ENCODE measurements around the gene POM121. TPM values are rescaled to one million over a fixed set of nuclear protein-coding genes. Genes with fewer than 3 reads are reported as not detected.
"Not testable (repeated sequence)": the region's sequence is repeated elsewhere in the genome, so short reads cannot be mapped to it uniquely, and the experiment has no call there.

Gene POM121
- total and polyA plus RNA-seq, 2 experiments from 2014 or later = 24.5 to 39.8 TPM

DNA sequence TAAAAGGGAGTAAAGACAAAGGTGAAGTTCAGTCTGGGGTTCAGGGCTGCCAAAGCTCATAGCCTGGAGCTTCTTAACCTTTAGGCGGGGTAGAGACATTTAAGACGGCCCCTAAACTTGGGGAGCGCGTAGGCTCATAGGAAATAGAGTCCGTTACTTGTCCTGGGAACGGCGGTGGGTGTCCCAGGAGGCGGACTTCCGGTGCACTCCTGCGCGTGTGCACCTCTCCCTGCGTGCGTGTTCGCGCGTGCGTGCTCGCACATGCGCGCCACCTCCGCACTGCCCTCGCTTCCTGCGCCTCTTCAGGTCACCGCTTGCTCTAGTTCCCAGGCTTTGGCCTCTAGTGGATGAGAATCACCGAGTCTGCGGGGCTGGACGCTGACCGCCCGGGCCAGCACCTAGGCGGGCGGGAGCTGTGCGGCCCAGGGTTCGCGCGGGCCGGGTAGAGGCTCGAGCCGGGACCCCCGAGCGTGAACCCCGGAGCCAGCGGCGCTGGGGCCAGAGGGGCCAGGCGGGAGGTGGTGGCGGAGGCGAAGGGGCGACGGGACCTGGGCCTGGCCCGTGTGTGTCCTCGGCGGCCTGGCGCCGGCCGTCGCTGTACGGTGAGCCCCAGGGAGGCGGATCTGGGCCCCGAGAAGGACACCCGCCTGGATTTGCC is 45.7 kb upstream of the POM121 start:
- peak; percentile 91 for TF ChIP-seq JUNB (IDR thresholded peaks at IDR 0.05; ENCODE audit: unreplicated experiment)
- TF ChIP-seq POLR2AphosphoS5 (IDR thresholded peaks at IDR 0.05; ENCODE audit: low read depth) = peak; percentile 86
- TF ChIP-seq CREB1 (CRISPR knock-in tag; IDR thresholded peaks at IDR 0.05; ENCODE audit: low read depth) = peak; percentile 85
- TF ChIP-seq, protein P1, sequence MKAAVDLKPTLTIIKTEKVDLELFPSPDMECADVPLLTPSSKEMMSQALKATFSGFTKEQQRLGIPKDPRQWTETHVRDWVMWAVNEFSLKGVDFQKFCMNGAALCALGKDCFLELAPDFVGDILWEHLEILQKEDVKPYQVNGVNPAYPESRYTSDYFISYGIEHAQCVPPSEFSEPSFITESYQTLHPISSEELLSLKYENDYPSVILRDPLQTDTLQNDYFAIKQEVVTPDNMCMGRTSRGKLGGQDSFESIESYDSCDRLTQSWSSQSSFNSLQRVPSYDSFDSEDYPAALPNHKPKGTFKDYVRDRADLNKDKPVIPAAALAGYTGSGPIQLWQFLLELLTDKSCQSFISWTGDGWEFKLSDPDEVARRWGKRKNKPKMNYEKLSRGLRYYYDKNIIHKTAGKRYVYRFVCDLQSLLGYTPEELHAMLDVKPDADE (IDR thresholded peaks at IDR 0.05) = peak; percentile 66; the same call in 1 of the 2 replicates
- Histone ChIP-seq H3K4me2 (peak overlapping the region; percentile 88), H3K79me2 (replicated peaks; ENCODE audit: insufficient read depth) (peaks cover 31% of the 10 kb centered on the region), H2AFZ (peak overlapping the region; percentile 84; the same call in 1 of the 2 replicates), H3K4me3 (peak overlapping the region; percentile 83)
- not testable (repeated sequence) for H3K4me1 ChIP-seq (ENCODE audit: insufficient read depth); H3K9me3 Mint-ChIP-seq; H3K4me1 Mint-ChIP-seq; H3K9me2 ChIP-seq (ENCODE audit: insufficient read depth); H3F3A ChIP-seq (replicated peaks; ENCODE audit: low read depth); H3K27ac ChIP-seq (ENCODE audit: low read depth); H3K27me3 ChIP-seq (ENCODE audit: insufficient read depth); H4K20me1 ChIP-seq (replicated peaks; ENCODE audit: insufficient read depth); H3K36me3 ChIP-seq (ENCODE audit: insufficient read depth); H3K27me3 Mint-ChIP-seq (ENCODE audit: insufficient read depth, low read depth, poor library complexity); H3K27ac Mint-ChIP-seq
- H3K4me3 Mint-ChIP-seq = peak overlapping the region; percentile 91
- DNase-seq (ENCODE audit: low spot score) (peak; percentile 94), ATAC-seq (peak; percentile 99)
- peaks cover 25% of the 10 kb centered on the region for H3K36me3 Mint-ChIP-seq (ENCODE audit: low read depth)

DNA sequence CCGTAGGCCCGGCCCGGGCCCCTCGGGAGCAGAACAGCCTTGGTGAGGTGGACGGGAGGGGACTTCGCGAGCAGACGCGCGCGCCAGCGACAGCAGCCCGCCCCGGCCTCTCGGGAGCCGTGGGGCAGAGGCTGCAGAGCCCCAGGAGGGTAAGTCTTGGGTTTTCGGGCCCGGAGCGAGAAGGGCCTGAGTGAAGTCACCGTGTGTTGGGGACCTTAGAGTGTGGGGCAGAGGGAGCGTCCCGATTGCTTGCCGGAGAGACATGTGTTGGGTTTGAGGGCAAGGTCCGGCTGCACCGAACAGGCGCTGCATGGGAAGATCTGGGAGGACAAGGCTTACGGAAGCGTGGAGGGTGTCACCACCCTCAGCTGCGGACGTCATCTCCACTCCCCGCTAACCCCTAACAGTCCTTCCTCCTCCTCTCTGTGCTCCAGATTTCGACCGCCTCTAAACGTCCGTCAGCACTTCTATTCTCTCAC is 45.1 kb upstream of the POM121 start:
- not testable (repeated sequence) for H3K9me3 Mint-ChIP-seq; H3K36me3 ChIP-seq (ENCODE audit: insufficient read depth); H3K9me2 ChIP-seq (ENCODE audit: insufficient read depth); H3K27ac ChIP-seq (ENCODE audit: low read depth); H3K27me3 ChIP-seq (ENCODE audit: insufficient read depth); H3K4me1 ChIP-seq (ENCODE audit: insufficient read depth); H3K4me1 Mint-ChIP-seq; H4K20me1 ChIP-seq (replicated peaks; ENCODE audit: insufficient read depth); ATAC-seq; H3F3A ChIP-seq (replicated peaks; ENCODE audit: low read depth); H3K27me3 Mint-ChIP-seq (ENCODE audit: insufficient read depth, low read depth, poor library complexity); H2AFZ ChIP-seq
- H3K36me3 Mint-ChIP-seq (ENCODE audit: low read depth) = peaks cover 25% of the 10 kb centered on the region
- H3K4me2 ChIP-seq = peak overlapping the region; percentile 88
- peak; percentile 37 for DNase-seq (ENCODE audit: low spot score)
- H3K4me3 Mint-ChIP-seq = peak overlapping the region; percentile 91
- peaks cover 36% of the 10 kb centered on the region for H3K79me2 ChIP-seq (replicated peaks; ENCODE audit: insufficient read depth)
- H3K27ac Mint-ChIP-seq = peak overlapping the region; percentile 44; the same call in 1 of the 2 replicates
- peak overlapping the region; percentile 83 for H3K4me3 ChIP-seq

DNA sequence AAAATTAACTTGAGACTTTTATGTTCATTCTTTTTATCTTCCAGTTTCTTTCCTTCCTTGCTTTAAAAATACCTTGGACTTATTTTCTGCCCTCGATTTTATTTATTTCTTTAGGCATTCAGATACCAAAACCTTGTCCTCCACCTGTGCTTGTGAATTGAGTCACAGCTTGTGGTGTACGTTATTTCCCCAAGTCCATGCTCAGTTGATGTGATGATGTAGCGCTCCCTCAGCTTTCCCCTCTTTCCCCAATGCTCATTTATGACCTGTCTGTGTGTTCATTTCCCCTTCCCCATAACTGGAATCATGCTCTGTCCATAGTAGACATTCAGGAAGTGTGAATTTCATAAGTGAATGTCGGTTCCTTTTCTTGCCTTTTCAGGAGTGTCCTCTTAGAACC is 33.1 kb upstream of the POM121 start:
- H3K27me3 ChIP-seq (ENCODE audit: insufficient read depth); H3K27ac ChIP-seq (ENCODE audit: low read depth); H3K4me3 Mint-ChIP-seq; H2AFZ ChIP-seq; H3K27me3 Mint-ChIP-seq (ENCODE audit: insufficient read depth, low read depth, poor library complexity); H3K4me1 ChIP-seq (ENCODE audit: insufficient read depth); H3K4me1 Mint-ChIP-seq; DNase-seq (ENCODE audit: low spot score); H3K9me2 ChIP-seq (ENCODE audit: insufficient read depth); H3K36me3 ChIP-seq (ENCODE audit: insufficient read depth); ATAC-seq; H3K4me3 ChIP-seq; H4K20me1 ChIP-seq (replicated peaks; ENCODE audit: insufficient read depth); H3F3A ChIP-seq (replicated peaks; ENCODE audit: low read depth); H3K9me3 Mint-ChIP-seq; H3K27ac Mint-ChIP-seq; H3K4me2 ChIP-seq: not testable (repeated sequence)
- H3K36me3 Mint-ChIP-seq (ENCODE audit: low read depth) = peaks cover 37% of the 10 kb centered on the region
- H3K79me2 ChIP-seq (replicated peaks; ENCODE audit: insufficient read depth) = peaks cover 21% of the 10 kb centered on the region

DNA sequence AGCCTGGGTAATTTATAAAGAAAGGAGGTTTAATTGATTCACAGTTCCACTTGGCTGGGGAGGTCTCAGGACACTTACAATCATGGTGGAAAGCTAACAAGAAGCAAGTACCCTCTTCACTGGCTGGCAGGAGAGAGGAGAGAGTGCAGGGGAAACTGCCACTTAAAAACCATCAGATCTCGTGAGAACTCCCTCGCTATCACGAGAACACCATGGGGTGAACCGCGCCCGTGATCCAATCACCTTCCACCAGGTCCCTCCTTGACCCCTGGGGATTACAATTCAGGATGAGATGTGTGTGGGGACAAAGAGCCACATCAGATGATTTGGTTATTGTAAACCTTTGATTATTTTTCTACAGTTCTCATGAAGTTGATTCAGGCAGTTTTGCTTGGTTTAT is 20.2 kb upstream of the POM121 start:
- H3K79me2 ChIP-seq (replicated peaks; ENCODE audit: insufficient read depth) = peaks cover 34% of the 10 kb centered on the region
- not testable (repeated sequence) for H3K4me3 Mint-ChIP-seq; H3K36me3 ChIP-seq (ENCODE audit: insufficient read depth); DNase-seq (ENCODE audit: low spot score); H3K4me2 ChIP-seq; H3K9me2 ChIP-seq (ENCODE audit: insufficient read depth); H4K20me1 ChIP-seq (replicated peaks; ENCODE audit: insufficient read depth); H3K27ac ChIP-seq (ENCODE audit: low read depth); H3K9me3 Mint-ChIP-seq; ATAC-seq; H3F3A ChIP-seq (replicated peaks; ENCODE audit: low read depth); H3K4me1 ChIP-seq (ENCODE audit: insufficient read depth); H3K27me3 ChIP-seq (ENCODE audit: insufficient read depth); H3K4me3 ChIP-seq; H2AFZ ChIP-seq; H3K27me3 Mint-ChIP-seq (ENCODE audit: insufficient read depth, low read depth, poor library complexity)
- peaks cover 63% of the 10 kb centered on the region for H3K36me3 Mint-ChIP-seq (ENCODE audit: low read depth)
- H3K4me1 Mint-ChIP-seq = peaks cover 36% of the 10 kb centered on the region
- peak overlapping the region; percentile 18 for H3K27ac Mint-ChIP-seq

DNA sequence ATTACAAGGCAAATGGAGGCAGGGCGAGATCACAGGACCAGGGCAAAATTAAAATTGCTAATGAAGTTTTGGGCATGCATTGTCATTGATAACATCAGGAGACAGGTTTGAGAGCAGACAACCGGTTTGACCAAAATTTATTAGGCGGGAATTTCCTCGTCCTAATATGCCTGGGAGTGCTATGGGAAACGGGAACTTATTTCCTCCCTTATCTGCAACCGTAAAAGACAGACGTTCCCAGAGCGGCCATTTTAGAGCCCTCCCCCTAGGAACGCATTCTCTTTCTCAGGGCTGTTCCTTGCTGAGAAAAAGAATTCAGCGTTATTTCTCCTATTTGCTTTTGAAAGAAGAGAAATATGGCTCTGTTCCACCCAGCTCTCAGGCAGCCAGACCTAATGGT is 16.5 kb upstream of the POM121 start:
- Mint-ChIP-seq H3K27ac (peak overlapping the region; percentile 94), H3K4me3 (peak overlapping the region; percentile 34), H3K36me3 (ENCODE audit: low read depth) (peaks cover 54% of the 10 kb centered on the region), H3K4me1 (peaks cover 40% of the 10 kb centered on the region)
- peak overlapping the region; percentile 92 for H3K27ac ChIP-seq (ENCODE audit: low read depth)
- ATAC-seq (peak; percentile 59), DNase-seq (ENCODE audit: low spot score) (peak; percentile 64)
- H4K20me1 ChIP-seq (replicated peaks; ENCODE audit: insufficient read depth); H3K9me3 Mint-ChIP-seq; H2AFZ ChIP-seq; H3F3A ChIP-seq (replicated peaks; ENCODE audit: low read depth); H3K4me1 ChIP-seq (ENCODE audit: insufficient read depth); H3K36me3 ChIP-seq (ENCODE audit: insufficient read depth); H3K27me3 Mint-ChIP-seq (ENCODE audit: insufficient read depth, low read depth, poor library complexity); H3K9me2 ChIP-seq (ENCODE audit: insufficient read depth); H3K27me3 ChIP-seq (ENCODE audit: insufficient read depth): not testable (repeated sequence)
- H3K4me2 ChIP-seq = 0 out of 2 replicates have a peak overlapping the region, but pooled peaks have one; percentile 2
- H3K4me3 ChIP-seq = peak overlapping the region; percentile 7; the same call in 1 of the 2 replicates
- peaks cover 36% of the 10 kb centered on the region for H3K79me2 ChIP-seq (replicated peaks; ENCODE audit: insufficient read depth)

DNA sequence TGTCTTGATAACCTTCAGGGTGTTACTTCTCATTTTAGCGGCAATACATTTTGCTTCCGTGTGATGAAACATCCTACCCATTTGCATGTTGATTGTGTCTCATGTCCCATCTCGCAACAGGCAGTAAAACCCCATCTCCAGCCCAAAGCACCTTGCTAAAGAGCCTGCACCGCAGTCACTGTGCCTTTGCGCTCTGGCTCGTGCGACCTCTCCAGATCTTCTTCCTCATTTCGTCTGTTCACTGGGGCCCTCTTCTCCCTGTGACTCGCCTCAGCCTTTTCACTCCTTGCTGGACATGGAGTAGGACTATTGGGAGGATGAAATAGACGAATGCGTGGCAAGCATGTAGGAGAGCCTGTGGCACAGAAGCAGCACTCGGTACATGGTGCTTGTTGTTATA is 13.5 kb upstream of the POM121 start:
- not testable (repeated sequence) for H3K36me3 ChIP-seq (ENCODE audit: insufficient read depth); H3F3A ChIP-seq (replicated peaks; ENCODE audit: low read depth); H3K27ac ChIP-seq (ENCODE audit: low read depth); H3K27me3 Mint-ChIP-seq (ENCODE audit: insufficient read depth, low read depth, poor library complexity); H3K27me3 ChIP-seq (ENCODE audit: insufficient read depth); H2AFZ ChIP-seq; H4K20me1 ChIP-seq (replicated peaks; ENCODE audit: insufficient read depth); DNase-seq (ENCODE audit: low spot score); H3K9me2 ChIP-seq (ENCODE audit: insufficient read depth); H3K4me3 Mint-ChIP-seq; H3K4me3 ChIP-seq; ATAC-seq; H3K9me3 Mint-ChIP-seq; H3K27ac Mint-ChIP-seq; H3K4me1 ChIP-seq (ENCODE audit: insufficient read depth); H3K4me2 ChIP-seq
- H3K4me1 Mint-ChIP-seq = peaks cover 28% of the 10 kb centered on the region
- H3K79me2 ChIP-seq (replicated peaks; ENCODE audit: insufficient read depth) = peaks cover 40% of the 10 kb centered on the region
- peaks cover 54% of the 10 kb centered on the region for H3K36me3 Mint-ChIP-seq (ENCODE audit: low read depth)
